ENCODE results near the gene WSCD2.

The WSCD2 gene

GRCh38 chr12:108254030-108254429, 124.9 kb downstream of the WSCD2 start:
- Histone ChIP-seq H3K27ac (ENCODE audit: low read length) (no peak overlapping the region), H3K27me3 (ENCODE audit: low read depth, low read length) (no peaks in the 10 kb centered on the region), H3K4me1 (ENCODE audit: control insufficient read depth in 1 of 2, insufficient read depth in 2 of 2, low read length in 2 of 2) (no peaks in the 10 kb centered on the region)

GRCh38 chr12:108254517-108255251, 125.6 kb downstream of the WSCD2 start:
- H3K27me3 ChIP-seq (ENCODE audit: low read depth, low read length): no peaks in the 10 kb centered on the region
- H3K27ac ChIP-seq (ENCODE audit: low read length): no peak overlapping the region
- H3K36me3 ChIP-seq (ENCODE audit: control insufficient read depth in 1 of 2, insufficient read depth in 2 of 2, low read length in 2 of 2): no peaks in the 10 kb centered on the region
- peaks cover 0 to 11% of the 10 kb centered on the region in 2 donors for H3K9me3 ChIP-seq (ENCODE audit: control insufficient read depth in 1 of 2, low read length in 2 of 2)
- no peaks in the 10 kb centered on the region for H3K4me1 ChIP-seq (ENCODE audit: control insufficient read depth in 1 of 2, insufficient read depth in 2 of 2, low read length in 2 of 2)
- no peak overlapping the region for H3K4me3 ChIP-seq (ENCODE audit: low read depth in 1 of 2, low read length in 2 of 2)

More at GRCh38 chr12:108254030-108254429, 124.9 kb downstream of the WSCD2 start:
- Histone ChIP-seq H3K4me3 (ENCODE audit: low read depth in 1 of 2, low read length in 2 of 2) (no peak overlapping the region), H3K9me3 (ENCODE audit: control insufficient read depth in 1 of 2, low read length in 2 of 2) (peaks cover 0 to 4% of the 10 kb centered on the region in 2 donors), H3K36me3 (ENCODE audit: control insufficient read depth in 1 of 2, insufficient read depth in 2 of 2, low read length in 2 of 2) (no peaks in the 10 kb centered on the region)

GRCh38 chr12:108255252-108255602, 126.1 kb downstream of the WSCD2 start:
- H3K27ac ChIP-seq (ENCODE audit: low read length): no peak overlapping the region
- H3K9me3 ChIP-seq (ENCODE audit: control insufficient read depth in 1 of 2, low read length in 2 of 2): peaks cover 3 to 15% of the 10 kb centered on the region in 2 donors
- no peak overlapping the region for H3K4me3 ChIP-seq (ENCODE audit: low read depth in 1 of 2, low read length in 2 of 2)
- H3K4me1 ChIP-seq (ENCODE audit: control insufficient read depth in 1 of 2, insufficient read depth in 2 of 2, low read length in 2 of 2): no peaks in the 10 kb centered on the region
- no peaks in the 10 kb centered on the region for H3K36me3 ChIP-seq (ENCODE audit: control insufficient read depth in 1 of 2, insufficient read depth in 2 of 2, low read length in 2 of 2)
- H3K27me3 ChIP-seq (ENCODE audit: low read depth, low read length): no peaks in the 10 kb centered on the region

- Histone ChIP-seq H3K27ac (ENCODE audit: low read length) (no peak overlapping the region), H3K9me3 (ENCODE audit: control insufficient read depth in 1 of 2, low read length in 2 of 2) (peaks cover 14 to 25% of the 10 kb centered on the region in 2 donors), H3K4me1 (ENCODE audit: control insufficient read depth in 1 of 2, insufficient read depth in 2 of 2, low read length in 2 of 2) (no peaks in the 10 kb centered on the region), H3K36me3 (ENCODE audit: control insufficient read depth in 1 of 2, insufficient read depth in 2 of 2, low read length in 2 of 2) (no peaks in the 10 kb centered on the region), H3K27me3 (ENCODE audit: low read depth, low read length) (no peaks in the 10 kb centered on the region), H3K4me3 (ENCODE audit: low read depth in 1 of 2, low read length in 2 of 2) (no peak overlapping the region)
Observed at GRCh38 chr12:108257004-108257403, 127.9 kb downstream of the WSCD2 start.

- H3K4me1 ChIP-seq (ENCODE audit: control insufficient read depth in 1 of 2, insufficient read depth in 2 of 2, low read length in 2 of 2): no peaks in the 10 kb centered on the region
- no peaks in the 10 kb centered on the region for H3K27me3 ChIP-seq (ENCODE audit: low read depth, low read length)
- H3K36me3 ChIP-seq (ENCODE audit: control insufficient read depth in 1 of 2, insufficient read depth in 2 of 2, low read length in 2 of 2): no peaks in the 10 kb centered on the region
- no peak overlapping the region for H3K27ac ChIP-seq (ENCODE audit: low read length)
- H3K9me3 ChIP-seq (ENCODE audit: control insufficient read depth in 1 of 2, low read length in 2 of 2): peaks cover 16 to 25% of the 10 kb centered on the region in 2 donors
- H3K4me3 ChIP-seq (ENCODE audit: low read depth in 1 of 2, low read length in 2 of 2): no peak overlapping the region
Observed at GRCh38 chr12:108257610-108258106, 128.6 kb downstream of the WSCD2 start.

GRCh38 chr12:108260039-108260438, 131.0 kb downstream of the WSCD2 start:
- Histone ChIP-seq H3K36me3 (ENCODE audit: control insufficient read depth in 1 of 2, insufficient read depth in 2 of 2, low read length in 2 of 2) (no peaks in the 10 kb centered on the region), H3K4me3 (ENCODE audit: low read depth in 1 of 2, low read length in 2 of 2) (no peak overlapping the region), H3K4me1 (ENCODE audit: control insufficient read depth in 1 of 2, insufficient read depth in 2 of 2, low read length in 2 of 2) (no peaks in the 10 kb centered on the region), H3K9me3 (ENCODE audit: control insufficient read depth in 1 of 2, low read length in 2 of 2) (peaks cover 16 to 25% of the 10 kb centered on the region in 2 donors), H3K27ac (ENCODE audit: low read length) (no peak overlapping the region), H3K27me3 (ENCODE audit: low read depth, low read length) (no peaks in the 10 kb centered on the region)

GRCh38 chr12:108260969-108261368, 131.9 kb downstream of the WSCD2 start:
- H3K4me1 ChIP-seq (ENCODE audit: control insufficient read depth in 1 of 2, insufficient read depth in 2 of 2, low read length in 2 of 2): no peaks in the 10 kb centered on the region
- H3K27ac ChIP-seq (ENCODE audit: low read length): no peak overlapping the region
- H3K36me3 ChIP-seq (ENCODE audit: control insufficient read depth in 1 of 2, insufficient read depth in 2 of 2, low read length in 2 of 2): no peaks in the 10 kb centered on the region
- H3K9me3 ChIP-seq (ENCODE audit: control insufficient read depth in 1 of 2, low read length in 2 of 2): peaks cover 16 to 25% of the 10 kb centered on the region in 2 donors
- H3K4me3 ChIP-seq (ENCODE audit: low read depth in 1 of 2, low read length in 2 of 2): no peak overlapping the region
- H3K27me3 ChIP-seq (ENCODE audit: low read depth, low read length): no peaks in the 10 kb centered on the region

- H3K4me3 ChIP-seq (ENCODE audit: low read depth in 1 of 2, low read length in 2 of 2): no peak overlapping the region
- H3K9me3 ChIP-seq (ENCODE audit: control insufficient read depth in 1 of 2, low read length in 2 of 2): peaks cover 12 to 19% of the 10 kb centered on the region in 2 donors
- H3K36me3 ChIP-seq (ENCODE audit: control insufficient read depth in 1 of 2, insufficient read depth in 2 of 2, low read length in 2 of 2): no peaks in the 10 kb centered on the region
- no peaks in the 10 kb centered on the region for H3K4me1 ChIP-seq (ENCODE audit: control insufficient read depth in 1 of 2, insufficient read depth in 2 of 2, low read length in 2 of 2)
- no peaks in the 10 kb centered on the region for H3K27me3 ChIP-seq (ENCODE audit: low read depth, low read length)
- H3K27ac ChIP-seq (ENCODE audit: low read length): no peak overlapping the region
Observed at GRCh38 chr12:108265505-108265904, 136.4 kb downstream of the WSCD2 start.

GRCh38 chr12:108266131-108266530, 137.0 kb downstream of the WSCD2 start:
- H3K36me3 ChIP-seq (ENCODE audit: control insufficient read depth in 1 of 2, insufficient read depth in 2 of 2, low read length in 2 of 2): no peaks in the 10 kb centered on the region

GRCh38 chr12:108267450-108267849, 138.4 kb downstream of the WSCD2 start:
- Histone ChIP-seq H3K36me3 (ENCODE audit: control insufficient read depth in 1 of 2, insufficient read depth in 2 of 2, low read length in 2 of 2) (no peaks in the 10 kb centered on the region), H3K9me3 (ENCODE audit: control insufficient read depth in 1 of 2, low read length in 2 of 2) (peaks cover 0 to 12% of the 10 kb centered on the region in 2 donors), H3K27me3 (ENCODE audit: low read depth, low read length) (no peaks in the 10 kb centered on the region), H3K4me3 (ENCODE audit: low read depth in 1 of 2, low read length in 2 of 2) (no peak overlapping the region), H3K27ac (ENCODE audit: low read length) (no peak overlapping the region), H3K4me1 (ENCODE audit: control insufficient read depth in 1 of 2, insufficient read depth in 2 of 2, low read length in 2 of 2) (no peaks in the 10 kb centered on the region)

More at GRCh38 chr12:108266131-108266530, 137.0 kb downstream of the WSCD2 start:
- Histone ChIP-seq H3K27me3 (ENCODE audit: low read depth, low read length) (no peaks in the 10 kb centered on the region), H3K27ac (ENCODE audit: low read length) (no peak overlapping the region), H3K4me1 (ENCODE audit: control insufficient read depth in 1 of 2, insufficient read depth in 2 of 2, low read length in 2 of 2) (no peaks in the 10 kb centered on the region), H3K4me3 (ENCODE audit: low read depth in 1 of 2, low read length in 2 of 2) (no peak overlapping the region), H3K9me3 (ENCODE audit: control insufficient read depth in 1 of 2, low read length in 2 of 2) (peaks cover 10 to 12% of the 10 kb centered on the region in 2 donors)

- Histone ChIP-seq H3K4me3 (ENCODE audit: low read depth in 1 of 2, low read length in 2 of 2) (no peak overlapping the region), H3K4me1 (ENCODE audit: control insufficient read depth in 1 of 2, insufficient read depth in 2 of 2, low read length in 2 of 2) (no peaks in the 10 kb centered on the region), H3K9me3 (ENCODE audit: control insufficient read depth in 1 of 2, low read length in 2 of 2) (peaks cover 0 to 12% of the 10 kb centered on the region in 2 donors), H3K27ac (ENCODE audit: low read length) (no peak overlapping the region), H3K36me3 (ENCODE audit: control insufficient read depth in 1 of 2, insufficient read depth in 2 of 2, low read length in 2 of 2) (no peaks in the 10 kb centered on the region), H3K27me3 (ENCODE audit: low read depth, low read length) (no peaks in the 10 kb centered on the region)
Observed at GRCh38 chr12:108268397-108268796, 139.3 kb downstream of the WSCD2 start.

GRCh38 chr12:108269224-108269623, 140.1 kb downstream of the WSCD2 start:
- Histone ChIP-seq H3K36me3 (ENCODE audit: control insufficient read depth in 1 of 2, insufficient read depth in 2 of 2, low read length in 2 of 2) (no peaks in the 10 kb centered on the region), H3K4me3 (ENCODE audit: low read depth in 1 of 2, low read length in 2 of 2) (no peak overlapping the region), H3K27ac (ENCODE audit: low read length) (no peak overlapping the region), H3K27me3 (ENCODE audit: low read depth, low read length) (no peaks in the 10 kb centered on the region), H3K9me3 (ENCODE audit: control insufficient read depth in 1 of 2, low read length in 2 of 2) (peaks cover 0 to 12% of the 10 kb centered on the region in 2 donors), H3K4me1 (ENCODE audit: control insufficient read depth in 1 of 2, insufficient read depth in 2 of 2, low read length in 2 of 2) (no peaks in the 10 kb centered on the region)

Measured in muscle layer of duodenum (tissue), 2 donors.